GM23338 (cell line): Measurements from ENCODE around the gene UBE2G2. TPM values are rescaled to one million over a fixed set of nuclear protein-coding genes. Genes with fewer than 3 reads are reported as not detected.
A peak's percentile ranks its signal among the peaks of the same experiment; 100 is the strongest.

Source experiments
- ATAC-seq: fragments of 200-7000 bp; cut with Tn5 transposase; 3 replicates; pipeline ENCODE4 v1.9.1; 2020
- DNase-seq: peaks from one replicate; pipeline ENCODE4 v3.0.0-alpha.2; 2015; ENCODE audit warnings: low spot score
- H2AFZ ChIP-seq: fragments of 200-600 bp; sonication (generic); 2 replicates; pipeline ENCODE4 v1.8.0; 2016; ENCODE audit warnings: antibody characterized with exemption, mild to moderate bottlenecking, moderate library complexity
- H3F3A ChIP-seq: fragments of 200-600 bp; sonication (generic); replicated peaks from 2 replicates; pipeline ENCODE4 v1.8.0; 2017; ENCODE audit warnings: antibody characterized with exemption, mixed run types, low read depth
- H3K27ac ChIP-seq: fragments of 200-600 bp; sonication (generic); 2 replicates; pipeline ENCODE4 v1.6.1; 2016; ENCODE audit warnings: low read depth
- H3K27me3 ChIP-seq: fragments of 200-600 bp; sonication (generic); 2 replicates; pipeline ENCODE4 v1.8.0; 2016; ENCODE audit warnings: mild to moderate bottlenecking, mixed run types, moderate library complexity; ENCODE audit not compliant: insufficient read depth
- H3K36me3 ChIP-seq: fragments of 200-600 bp; sonication (generic); 2 replicates; pipeline ENCODE4 v1.8.0; 2016; ENCODE audit warnings: mild to moderate bottlenecking; ENCODE audit not compliant: insufficient read depth
- H3K4me1 ChIP-seq: fragments of 200-600 bp; sonication (generic); 2 replicates; pipeline ENCODE4 v1.8.0; 2016; ENCODE audit warnings: mild to moderate bottlenecking, moderate library complexity; ENCODE audit not compliant: insufficient read depth
- H3K4me2 ChIP-seq: fragments of 200-600 bp; sonication (generic); 2 replicates; pipeline ENCODE4 v1.7.1; 2017; ENCODE audit warnings: mixed run types
- H3K4me3 ChIP-seq: fragments of 200-600 bp; sonication (generic); 2 replicates; pipeline ENCODE4 v1.6.1; 2016; ENCODE audit warnings: mixed run types
- H3K79me2 ChIP-seq: fragments of 200-600 bp; sonication (generic); replicated peaks from 2 replicates; pipeline ENCODE4 v1.8.0; 2017; ENCODE audit warnings: mild to moderate bottlenecking; ENCODE audit not compliant: insufficient read depth
- H3K9me2 ChIP-seq: fragments of 200-600 bp; sonication (generic); 2 replicates; pipeline ENCODE4 v1.8.0; 2017; ENCODE audit not compliant: insufficient read depth
- H4K20me1 ChIP-seq: fragments of 200-600 bp; sonication (generic); replicated peaks from 2 replicates; pipeline ENCODE4 v1.8.0; 2017; ENCODE audit warnings: mild to moderate bottlenecking; ENCODE audit not compliant: insufficient read depth
- H3K27ac Mint-ChIP-seq: 2 replicates; pipeline ENCODE4 v1.8.0; 2020; ENCODE audit warnings: inconsistent platforms, mild to moderate bottlenecking, moderate library complexity, mixed read lengths
- H3K27me3 Mint-ChIP-seq: 3 replicates; pipeline ENCODE4 v1.8.0; 2022; ENCODE audit warnings: low read depth, mild to moderate bottlenecking, moderate library complexity, mixed read lengths, inconsistent platforms; ENCODE audit not compliant: insufficient read depth, poor library complexity
- H3K36me3 Mint-ChIP-seq: 3 replicates; pipeline ENCODE4 v1.8.0; 2021; ENCODE audit warnings: low read depth, mild to moderate bottlenecking, inconsistent platforms, moderate library complexity, mixed read lengths
- H3K4me1 Mint-ChIP-seq: 3 replicates; pipeline ENCODE4 v1.8.0; 2020; ENCODE audit warnings: mild to moderate bottlenecking, inconsistent platforms, mixed read lengths
- H3K4me3 Mint-ChIP-seq: 3 replicates; pipeline ENCODE4 v1.8.0; 2021; ENCODE audit warnings: moderate library complexity, mild to moderate bottlenecking, inconsistent platforms, mixed read lengths
- H3K9me3 Mint-ChIP-seq: 3 replicates; pipeline ENCODE4 v1.8.0; 2020; ENCODE audit warnings: moderate library complexity, mild to moderate bottlenecking, inconsistent platforms, mixed read lengths
- CTCF ChIP-seq, 2 experiments: fragments of 200-600 bp in 1 of 2; sonication (generic) in 1 of 2; conservative IDR thresholded peaks; 2 replicates each; pipeline versions ENCODE4 v1.5.1 to v1.6.1; 2016 to 2017; ENCODE audit warnings: antibody characterized with exemption in 2 of 2, low read depth in 2 of 2, mild to moderate bottlenecking in 2 of 2, moderate library complexity in 1 of 2
- ETS1 ChIP-seq: IDR thresholded peaks from 2 replicates; pipeline ENCODE4 v1.6.1; 2016; ENCODE audit warnings: antibody characterized with exemption
- EZH2 ChIP-seq: fragments of 200-600 bp; sonication (generic); IDR thresholded peaks from one replicate; pipeline ENCODE4 v1.8.0; 2017; ENCODE audit warnings: antibody characterized with exemption, mild to moderate bottlenecking, low read depth; ENCODE audit not compliant: unreplicated experiment
- EZH2phosphoT487 ChIP-seq: fragments of 200-600 bp; sonication (generic); IDR thresholded peaks from one replicate; pipeline ENCODE4 v1.8.1; 2018; ENCODE audit warnings: antibody characterized with exemption; ENCODE audit not compliant: unreplicated experiment
- JUNB ChIP-seq: IDR thresholded peaks from one replicate; pipeline ENCODE4 v1.6.1; 2016; ENCODE audit warnings: antibody characterized with exemption; ENCODE audit not compliant: unreplicated experiment
- ZNF114 ChIP-seq: fragments of 250-450 bp; sonication (Bioruptor Pico); IDR thresholded peaks from 2 replicates; pipeline ENCODE4 v1.5.0; 2020; ENCODE audit warnings: mild to moderate bottlenecking, moderate library complexity
- ZNF331 ChIP-seq: fragments of 250-450 bp; sonication (Bioruptor Pico); IDR thresholded peaks from 2 replicates; pipeline ENCODE4 v1.5.0; 2020; ENCODE audit warnings: low read depth, mild to moderate bottlenecking, moderate library complexity
- ZNF462 ChIP-seq: fragments of 250-450 bp; sonication (Bioruptor Pico); IDR thresholded peaks from 2 replicates; pipeline ENCODE4 v1.5.0; 2020; ENCODE audit warnings: mild to moderate bottlenecking, moderate library complexity
- polyA plus RNA-seq: library from polyadenylated mRNA; unstranded; fragments of >200 nt; fragmentation: Nextera tagmentation; extraction: Ambion mirVana; gene quantifications from 2 replicates; pipeline ENCODE4 v1.2.1, GENCODE V29; 2016
- total RNA-seq: library from RNA; depleted of rRNA; stranded (reverse); fragments of >200 nt; shearing (Covaris generic); gene quantifications from 2 replicates; pipeline ENCODE4 v1.2.3, GENCODE V29; 2014

UBE2G2 gene
- total and polyA plus RNA-seq, 2 experiments from 2014 or later, result 66.4 to 100 TPM

- peaks cover 2% of the 10 kb centered on the region; the same call in 2 of the 3 replicates for H3K36me3 Mint-ChIP-seq
- no peak for ATAC-seq
- no peak overlapping the region for H2AFZ ChIP-seq
- no peaks in the 10 kb centered on the region for H3F3A ChIP-seq
- H3K4me3 Mint-ChIP-seq, result no peak overlapping the region
- TF ChIP-seq JUNB (no peak), EZH2phosphoT487 (no peak), ZNF331 (CRISPR knock-in tag) (no peak), ZNF114 (CRISPR knock-in tag) (no peak), ZNF462 (CRISPR knock-in tag) (no peak), ETS1 (no peak), CTCF (conservative IDR thresholded peaks at IDR 0.05; ENCODE audit: low read depth in 2 of 2) (no peak), EZH2 (no peak)
- no peaks in the 10 kb centered on the region for H3K9me2 ChIP-seq
- no peaks in the 10 kb centered on the region for H4K20me1 ChIP-seq
- peak overlapping the region; percentile 20; the same call in 1 of the 2 replicates for H3K27ac Mint-ChIP-seq
- H3K27me3 Mint-ChIP-seq, result peaks cover 3% of the 10 kb centered on the region
- DNase-seq, result no peak
- H3K79me2 ChIP-seq, result no peaks in the 10 kb centered on the region
- no peaks in the 10 kb centered on the region for H3K27me3 ChIP-seq
- H3K4me3 ChIP-seq, result no peak overlapping the region
- peaks cover 18% of the 10 kb centered on the region for H3K4me1 Mint-ChIP-seq
- H3K9me3 Mint-ChIP-seq, result peaks cover 11% of the 10 kb centered on the region
- no peaks in the 10 kb centered on the region; the same call in 1 of the 2 replicates for H3K4me1 ChIP-seq
- H3K27ac ChIP-seq, result no peak overlapping the region
- H3K4me2 ChIP-seq, result no peak overlapping the region
- H3K36me3 ChIP-seq, result no peaks in the 10 kb centered on the region; the same call in 1 of the 2 replicates
Observed at GRCh38 chr21:44759628-44760285, 41.9 kb downstream of the UBE2G2 start.
